Activated CD8-positive, alpha-beta T cell treated with anti-CD3 and anti-CD28 coated beads for 36 hours (primary cell): ENCODE measurements around the gene SLC25A17. TPM values are rescaled to one million over a fixed set of nuclear protein-coding genes. Genes with fewer than 3 reads are reported as not detected.
A peak's percentile ranks its signal among the peaks of the same experiment; 100 is the strongest.

Source experiments
- ATAC-seq: fragments of 200-7000 bp; cut with Tn5 transposase; one replicate; pipeline ENCODE4 v1.10.0; 2021; ENCODE audit warnings: mild to moderate bottlenecking, moderate library complexity
- CTCF ChIA-PET: fragments of 350-600 bp; sonication (Branson Sonifier 250); formaldehyde crosslinking; loops from one replicate; lab custom pipeline; 2021; ENCODE audit warnings: antibody characterized with exemption; lab: Charles Lee
- POLR2A ChIA-PET: fragments of 350-600 bp; sonication (Branson Sonifier 250); formaldehyde crosslinking; loops from one replicate; lab custom pipeline; 2021; ENCODE audit warnings: antibody characterized with exemption; lab: Charles Lee
- DNase-seq: peaks from one replicate; pipeline ENCODE4 v3.0.0-alpha.2; 2020
- H3K27ac Mint-ChIP-seq: one replicate; pipeline ENCODE4 v1.8.0; 2021; ENCODE audit warnings: mild to moderate bottlenecking, mixed read lengths
- H3K27me3 Mint-ChIP-seq: one replicate; pipeline ENCODE4 v1.8.0; 2021; ENCODE audit warnings: mixed read lengths
- H3K36me3 Mint-ChIP-seq: one replicate; pipeline ENCODE4 v1.8.0; 2021; ENCODE audit warnings: low read depth, mixed read lengths
- H3K4me1 Mint-ChIP-seq: one replicate; pipeline ENCODE4 v1.8.0; 2021; ENCODE audit warnings: low read depth, mixed read lengths
- H3K4me3 Mint-ChIP-seq: one replicate; pipeline ENCODE4 v1.8.0; 2021; ENCODE audit warnings: mild to moderate bottlenecking, moderate library complexity, mixed read lengths
- H3K9me3 Mint-ChIP-seq: one replicate; pipeline ENCODE4 v1.8.0; 2021; ENCODE audit warnings: mixed read lengths
- CTCF ChIP-seq: fragments of 200-600 bp; IDR thresholded peaks from one replicate; pipeline ENCODE4 v1.8.0; 2022; ENCODE audit warnings: antibody characterized with exemption, mild to moderate bottlenecking
- intact Hi-C: fragments of 100-400 bp; cut with micrococcal nuclease; formaldehyde crosslinking; loops from one replicate; pipeline ENCODE4 v1.10.0; 2022
- total RNA-seq, 2 experiments: library from RNA; stranded (reverse); gene quantifications; one replicate each; pipeline ENCODE4 v1.2.3, GENCODE V29; 2021

SLC25A17 gene
- total RNA-seq, 2 experiments from 2014 or later = 28.0 to 34.8 TPM

- Mint-ChIP-seq H3K36me3 (peaks cover 20% of the 10 kb centered on the region), H3K4me1 (peaks cover 45% of the 10 kb centered on the region), H3K27me3 (no peaks in the 10 kb centered on the region), H3K9me3 (no peaks in the 10 kb centered on the region), H3K27ac (peak overlapping the region; percentile 100), H3K4me3 (peak overlapping the region; percentile 94)
- ChIA-PET POLR2A (interaction anchor here (0.6 to 1.5 kb wide), 8 partner anchors 9 to 1540 kb away, joined by 3 to 5 read pairs (median 3); partner anchors contain the start of genes ACO2 and PHF5A), CTCF (interaction anchor here (0.6 to 2.1 kb wide), 6 partner anchors 9 to 174 kb away, joined by 3 to 9 read pairs (median 4); partner anchors contain the start of gene SLC25A17)
- intact Hi-C loops = no loop called here
- no peak for DNase-seq
- ATAC-seq = no peak
- TF ChIP-seq CTCF = no peak
Measured at GRCh38 chr22:40857309-40857855, 38.2 kb upstream of the SLC25A17 start.

GRCh38 chr22:40856513-40857308 is 37.6 kb upstream of the SLC25A17 start, which contains the start of the genes ST13 and XPNPEP3:
Gene ST13 (minus strand): TSS chr22:40856639. CDS start chr22:40856540, 99 bp downstream.
Gene XPNPEP3 (plus strand): TSS chr22:40857148. CDS start chr22:40857182, 34 bp downstream.
- H3K9me3 Mint-ChIP-seq = no peaks in the 10 kb centered on the region
- peak within 1 kb of the TSS; percentile 94 for H3K4me3 Mint-ChIP-seq
- H3K27me3 Mint-ChIP-seq = no peaks in the 10 kb centered on the region
- DNase-seq = peak; percentile 98
- peak; percentile 93 for ATAC-seq
- peaks cover 19% of the 10 kb centered on the region for H3K36me3 Mint-ChIP-seq
- intact Hi-C loops = no loop called here
- peak within 1 kb of the TSS; percentile 100 for H3K27ac Mint-ChIP-seq
- H3K4me1 Mint-ChIP-seq = peaks cover 49% of the 10 kb centered on the region
- POLR2A ChIA-PET = interaction anchor here (0.7 to 1.5 kb wide), 12 partner anchors 10 to 1539 kb away, joined by 3 to 5 read pairs (median 3); partner anchors contain the start of genes ACO2, PHF5A and SLC25A17
- CTCF ChIA-PET = interaction anchor here (0.6 to 2.1 kb wide), 6 partner anchors 10 to 174 kb away, joined by 3 to 9 read pairs (median 4); partner anchors contain the start of gene SLC25A17
- peak; percentile 16 for TF ChIP-seq CTCF

GRCh38 chr22:40855979-40856512 is 36.9 kb upstream of the SLC25A17 start:
- DNase-seq (peak; percentile 47), ATAC-seq (peak; percentile 24)
- CTCF ChIA-PET = interaction anchor here (0.6 to 2.1 kb wide), 4 partner anchors 10 to 173 kb away, joined by 3 to 9 read pairs (median 6); no protein-coding TSS in a partner anchor
- Mint-ChIP-seq H3K4me3 (peak overlapping the region; percentile 94), H3K36me3 (peaks cover 17% of the 10 kb centered on the region), H3K27me3 (no peaks in the 10 kb centered on the region), H3K9me3 (no peaks in the 10 kb centered on the region), H3K27ac (peak overlapping the region; percentile 100), H3K4me1 (peaks cover 52% of the 10 kb centered on the region)
- no peak for TF ChIP-seq CTCF
- intact Hi-C loops = no loop called here
- POLR2A ChIA-PET = interaction anchor here (0.7 to 1.7 kb wide), 7 partner anchors 22 to 238 kb away, joined by 3 to 5 read pairs (median 3); partner anchors contain the start of gene SLC25A17

- ATAC-seq = no peak
- intact Hi-C loops = no loop called here
- ChIA-PET CTCF (interaction anchor here (0.9 to 2.5 kb wide), 6 partner anchors 19 to 172 kb away, joined by 3 to 7 read pairs (median 4); no protein-coding TSS in a partner anchor), POLR2A (interaction anchor here (1.7 kb wide), 1 partner anchor 25 kb away, joined by 4 read pairs; no protein-coding TSS in a partner anchor)
- H3K27me3 Mint-ChIP-seq = no peaks in the 10 kb centered on the region
- H3K4me1 Mint-ChIP-seq = peaks cover 51% of the 10 kb centered on the region
- peak overlapping the region; percentile 94 for H3K4me3 Mint-ChIP-seq
- no peak for TF ChIP-seq CTCF
- H3K36me3 Mint-ChIP-seq = peaks cover 15% of the 10 kb centered on the region
- no peaks in the 10 kb centered on the region for H3K9me3 Mint-ChIP-seq
- peak overlapping the region; percentile 100 for H3K27ac Mint-ChIP-seq
- DNase-seq = peak; percentile 52
Measured at GRCh38 chr22:40855071-40855978, 36.2 kb upstream of the SLC25A17 start.
